BE2C (cell line): ENCODE results near the gene JAKMIP1.

Experiments used
- DNase-seq: peaks from one replicate; pipeline ENCODE4 v3.0.0-alpha.2; 2020
- H3K27me3 ChIP-seq: fragments of 250-450 bp; sonication (Bioruptor Pico); 2 replicates; pipeline ENCODE4 v1.5.1; 2020; ENCODE audit warnings: mild to moderate bottlenecking
- H3K36me3 ChIP-seq: fragments of 250-450 bp; sonication (Bioruptor Pico); 2 replicates; pipeline ENCODE4 v1.5.1; 2020; ENCODE audit warnings: mild to moderate bottlenecking
- H3K4me1 ChIP-seq: fragments of 250-450 bp; sonication (Bioruptor Pico); 2 replicates; pipeline ENCODE4 v1.5.1; 2020
- H3K4me3 ChIP-seq: 2 replicates; pipeline ENCODE4 v1.5.1; 2011; ENCODE audit warnings: low read depth, low read length
- H3K9me3 ChIP-seq: fragments of 250-450 bp; sonication (Bioruptor Pico); 2 replicates; pipeline ENCODE4 v1.5.1; 2020
- CTCF ChIP-seq: IDR thresholded peaks from 2 replicates; pipeline ENCODE4 v1.5.1; 2012; ENCODE audit warnings: mild to moderate bottlenecking, low read depth, low read length

JAKMIP1 gene

GRCh38 chr4:5980436-5981155, 219.8 kb downstream of the JAKMIP1 start:
- Histone ChIP-seq H3K4me3 (peak overlapping the region; percentile 52), H3K4me1 (0 out of 2 replicates have a peak, but pooled peaks cover 3% of the 10 kb centered on the region)
- peak; percentile 39 for DNase-seq

GRCh38 chr4:5979981-5980380, 220.4 kb downstream of the JAKMIP1 start:
- H3K36me3 ChIP-seq: no peaks in the 10 kb centered on the region
- peak overlapping the region; percentile 52 for H3K4me3 ChIP-seq
- no peaks in the 10 kb centered on the region for H3K9me3 ChIP-seq
- no peaks in the 10 kb centered on the region; the same call in 1 of the 2 replicates for H3K27me3 ChIP-seq
- peak; percentile 91 for DNase-seq
- 0 out of 2 replicates have a peak, but pooled peaks cover 3% of the 10 kb centered on the region for H3K4me1 ChIP-seq
- TF ChIP-seq CTCF: peak; percentile 95

More at GRCh38 chr4:5980436-5981155, 219.8 kb downstream of the JAKMIP1 start:
- Histone ChIP-seq H3K9me3 (no peaks in the 10 kb centered on the region), H3K36me3 (no peaks in the 10 kb centered on the region), H3K27me3 (no peaks in the 10 kb centered on the region; the same call in 1 of the 2 replicates)
- peak; percentile 53 for TF ChIP-seq CTCF

- Histone ChIP-seq H3K36me3 (no peaks in the 10 kb centered on the region), H3K4me1 (0 out of 2 replicates have a peak, but pooled peaks cover 3% of the 10 kb centered on the region), H3K4me3 (no peak overlapping the region), H3K9me3 (no peaks in the 10 kb centered on the region), H3K27me3 (no peaks in the 10 kb centered on the region; the same call in 1 of the 2 replicates)
- no peak for TF ChIP-seq CTCF
- no peak for DNase-seq
These were observed 223.4 kb downstream of the JAKMIP1 start for GRCh38 chr4:5976921-5977320.

GRCh38 chr4:5976431-5976830, 223.9 kb downstream of the JAKMIP1 start:
- Histone ChIP-seq H3K4me1 (0 out of 2 replicates have a peak, but pooled peaks cover 3% of the 10 kb centered on the region), H3K27me3 (no peaks in the 10 kb centered on the region; the same call in 1 of the 2 replicates), H3K36me3 (no peaks in the 10 kb centered on the region), H3K4me3 (no peak overlapping the region), H3K9me3 (no peaks in the 10 kb centered on the region)
- no peak for DNase-seq
- TF ChIP-seq CTCF: no peak
